Fibroblast of lung (primary cell): ENCODE measurements around the gene MBNL3. TPM values are rescaled to one million over a fixed set of nuclear protein-coding genes. Genes with fewer than 3 reads are reported as not detected.

Experiments
- DNase-seq, 2 donors: peaks; one replicate each; pipeline versions ENCODE4 v3.0.0 to v3.0.0-alpha.2; 2010; ENCODE audit warnings: low read depth in 2 of 2
- H2AFZ ChIP-seq: 2 replicates; pipeline ENCODE4 v1.5.1; 2012; ENCODE audit warnings: low read length, control low read depth, inconsistent platforms
- H3K27ac ChIP-seq: 2 replicates; pipeline ENCODE4 v1.5.1; 2011; ENCODE audit warnings: low read length, control low read depth; ENCODE audit not compliant: insufficient read depth
- H3K27me3 ChIP-seq: 2 replicates; pipeline ENCODE4 v1.5.1; 2011; ENCODE audit warnings: mild to moderate bottlenecking, low read length; ENCODE audit not compliant: control insufficient read depth, insufficient read depth
- H3K36me3 ChIP-seq: 2 replicates; pipeline ENCODE4 v1.5.1; 2011; ENCODE audit warnings: low read length; ENCODE audit not compliant: control insufficient read depth, insufficient read depth
- H3K4me1 ChIP-seq: 2 replicates; pipeline ENCODE4 v1.5.1; 2011; ENCODE audit warnings: low read length; ENCODE audit not compliant: control insufficient read depth, insufficient read depth; ENCODE audit errors: extremely low read depth
- H3K4me2 ChIP-seq: 2 replicates; pipeline ENCODE4 v1.5.1; 2011; ENCODE audit warnings: low read length, control low read depth; ENCODE audit not compliant: insufficient read depth; ENCODE audit errors: extremely low read depth
- H3K4me3 ChIP-seq, 4 experiments: fragments of 200-600 bp in 1 of 4; sonication (generic) in 1 of 4; replicated peaks in 1 of 4; 2 replicates each; pipeline ENCODE4 v1.5.1; 2011 to 2016; ENCODE audit warnings: low read length in 4 of 4, low read depth in 3 of 4, mild to moderate bottlenecking in 3 of 4, control low read depth in 2 of 4, inconsistent platforms in 1 of 4, mixed read lengths in 1 of 4; ENCODE audit not compliant: insufficient read depth in 1 of 4; ENCODE audit errors: control extremely low read depth in 1 of 4
- H3K79me2 ChIP-seq: 2 replicates; pipeline ENCODE4 v1.5.1; 2012; ENCODE audit warnings: mild to moderate bottlenecking, low read length, inconsistent platforms; ENCODE audit not compliant: control insufficient read depth, insufficient read depth
- H3K9ac ChIP-seq: 2 replicates; pipeline ENCODE4 v1.5.1; 2011; ENCODE audit warnings: mild to moderate bottlenecking, low read length, control low read depth; ENCODE audit not compliant: insufficient read depth
- H3K9me3 ChIP-seq: 2 replicates; pipeline ENCODE4 v1.5.1; 2012; ENCODE audit warnings: low read depth, low read length; ENCODE audit not compliant: control insufficient read depth, insufficient read depth
- H4K20me1 ChIP-seq: 2 replicates; pipeline ENCODE4 v1.5.1; 2011; ENCODE audit warnings: low read length; ENCODE audit not compliant: control insufficient read depth, insufficient read depth; ENCODE audit errors: extremely low read depth
- EZH2 ChIP-seq: IDR thresholded peaks from 2 replicates; pipeline ENCODE4 v1.5.1; 2012; ENCODE audit warnings: low read length, control low read depth, mild to moderate bottlenecking; ENCODE audit errors: missing control alignments
- polyA plus RNA-seq, 2 donors: library from polyadenylated mRNA; depleted of rRNA in 1 of 2; stranded (reverse) in 1 of 2; unstranded in 1 of 2; fragments of >200 nt; gene quantifications; 2 replicates each; pipeline ENCODE4 v1.2.1, GENCODE V29; 2011 to 2012; ENCODE audit warnings: missing spikeins in 1 of 2
- total RNA-seq: library from RNA; depleted of rRNA; stranded (reverse); fragments of >200 nt; gene quantifications from 2 replicates; pipeline ENCODE4 v1.2.1, GENCODE V29; 2014
- TF ChIP-seq, protein P1 (sequence below), 2 donors: IDR thresholded peaks in 1 of 2; conservative IDR thresholded peaks in 1 of 2; 1 replicate in 1 of 2; 2 replicates in 1 of 2; pipeline ENCODE4 v1.5.1; 2011 to 2012; ENCODE audit warnings: low read length in 2 of 2, control low read depth in 1 of 2, inconsistent platforms in 1 of 2, low read depth in 1 of 2, mild to moderate bottlenecking in 1 of 2

Gene MBNL3
- total and polyA plus RNA-seq, 2 donors (not counting 1 experiment from before 2014, with no cell fraction given), result 2.6 to 4.5 TPM

GRCh38 chrX:132518401-132518800 lies 29.6 kb upstream of the MBNL3 start:
- no peak for DNase-seq
- TF ChIP-seq, protein P1, sequence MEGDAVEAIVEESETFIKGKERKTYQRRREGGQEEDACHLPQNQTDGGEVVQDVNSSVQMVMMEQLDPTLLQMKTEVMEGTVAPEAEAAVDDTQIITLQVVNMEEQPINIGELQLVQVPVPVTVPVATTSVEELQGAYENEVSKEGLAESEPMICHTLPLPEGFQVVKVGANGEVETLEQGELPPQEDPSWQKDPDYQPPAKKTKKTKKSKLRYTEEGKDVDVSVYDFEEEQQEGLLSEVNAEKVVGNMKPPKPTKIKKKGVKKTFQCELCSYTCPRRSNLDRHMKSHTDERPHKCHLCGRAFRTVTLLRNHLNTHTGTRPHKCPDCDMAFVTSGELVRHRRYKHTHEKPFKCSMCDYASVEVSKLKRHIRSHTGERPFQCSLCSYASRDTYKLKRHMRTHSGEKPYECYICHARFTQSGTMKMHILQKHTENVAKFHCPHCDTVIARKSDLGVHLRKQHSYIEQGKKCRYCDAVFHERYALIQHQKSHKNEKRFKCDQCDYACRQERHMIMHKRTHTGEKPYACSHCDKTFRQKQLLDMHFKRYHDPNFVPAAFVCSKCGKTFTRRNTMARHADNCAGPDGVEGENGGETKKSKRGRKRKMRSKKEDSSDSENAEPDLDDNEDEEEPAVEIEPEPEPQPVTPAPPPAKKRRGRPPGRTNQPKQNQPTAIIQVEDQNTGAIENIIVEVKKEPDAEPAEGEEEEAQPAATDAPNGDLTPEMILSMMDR (conservative IDR thresholded peaks at IDR 0.05 in 1 of 2, IDR thresholded peaks at IDR 0.05 in 1 of 2; ENCODE audit: low read depth in 1 of 2, low read length in 2 of 2), result no peak
- TF ChIP-seq EZH2, result no peak
- no peaks in the 10 kb centered on the region for H3K27me3 ChIP-seq
- H3K4me3 ChIP-seq, result no peak overlapping the region
- H3K27ac ChIP-seq, result no peak overlapping the region
- H3K9ac ChIP-seq, result no peak overlapping the region
- no peaks in the 10 kb centered on the region for H3K4me1 ChIP-seq
- H4K20me1 ChIP-seq, result no peaks in the 10 kb centered on the region
- no peaks in the 10 kb centered on the region for H3K36me3 ChIP-seq
- no peak overlapping the region for H2AFZ ChIP-seq
- no peaks in the 10 kb centered on the region for H3K79me2 ChIP-seq
- no peaks in the 10 kb centered on the region for H3K9me3 ChIP-seq
- no peak overlapping the region for H3K4me2 ChIP-seq

GRCh38 chrX:132508834-132509233 lies 20.0 kb upstream of the MBNL3 start:
- Histone ChIP-seq H3K27me3 (no peaks in the 10 kb centered on the region), H3K4me1 (no peaks in the 10 kb centered on the region), H3K4me2 (no peak overlapping the region), H3K9me3 (no peaks in the 10 kb centered on the region), H3K9ac (no peak overlapping the region), H4K20me1 (no peaks in the 10 kb centered on the region), H3K4me3 (no peak overlapping the region), H2AFZ (no peak overlapping the region), H3K79me2 (no peaks in the 10 kb centered on the region), H3K36me3 (no peaks in the 10 kb centered on the region), H3K27ac (no peak overlapping the region)
- TF ChIP-seq, protein P1 (conservative IDR thresholded peaks at IDR 0.05 in 1 of 2, IDR thresholded peaks at IDR 0.05 in 1 of 2; ENCODE audit: low read depth in 1 of 2, low read length in 2 of 2), result no peak
- TF ChIP-seq EZH2, result no peak
- no peak for DNase-seq

DNA sequence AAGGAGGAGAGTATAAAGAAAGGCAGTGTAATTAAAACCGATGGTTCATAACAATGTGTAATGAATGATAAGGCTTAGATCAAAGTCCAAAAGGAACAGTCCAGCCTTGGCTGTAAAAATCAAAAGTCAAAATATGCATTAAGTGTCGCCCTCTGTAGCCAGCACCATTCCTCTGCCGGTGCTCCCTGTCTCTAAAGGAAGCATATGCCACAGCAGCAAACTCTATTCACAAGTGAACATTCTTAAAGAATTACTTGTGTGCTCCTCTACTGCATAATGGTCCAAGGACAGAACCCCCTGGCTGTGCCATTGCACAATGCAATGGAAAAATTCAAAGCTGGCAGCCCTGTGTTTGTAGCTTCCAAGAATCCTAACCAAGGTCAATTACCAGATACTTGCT lies 16.3 kb upstream of the MBNL3 start:
- no peaks in the 10 kb centered on the region for H3K9me3 ChIP-seq
- H3K4me2 ChIP-seq, result no peak overlapping the region
- H3K27ac ChIP-seq, result no peak overlapping the region
- H2AFZ ChIP-seq, result no peak overlapping the region
- H3K4me1 ChIP-seq, result no peaks in the 10 kb centered on the region
- DNase-seq, result peak; percentile 4 to 51
- no peaks in the 10 kb centered on the region for H3K79me2 ChIP-seq
- no peaks in the 10 kb centered on the region for H3K36me3 ChIP-seq
- H3K4me3 ChIP-seq, result no peak overlapping the region
- TF ChIP-seq, protein P1 (conservative IDR thresholded peaks at IDR 0.05 in 1 of 2, IDR thresholded peaks at IDR 0.05 in 1 of 2; ENCODE audit: low read depth in 1 of 2, low read length in 2 of 2), result no peak
- no peak for TF ChIP-seq EZH2
- H3K27me3 ChIP-seq, result no peaks in the 10 kb centered on the region
- H3K9ac ChIP-seq, result no peak overlapping the region
- H4K20me1 ChIP-seq, result no peaks in the 10 kb centered on the region
